GM12872 (cell line): ENCODE results near the gene ATP5IF1.
A peak's percentile ranks its signal among the peaks of the same experiment; 100 is the strongest.

Source experiments
- CTCF ChIP-seq: IDR thresholded peaks from 3 replicates; pipeline ENCODE4 v1.5.1; 2011; ENCODE audit warnings: low read depth, mild to moderate bottlenecking, low read length, moderate library complexity; ENCODE audit not compliant: insufficient read depth

Gene ATP5IF1

GRCh38 chr1:28248273-28249012, 12.5 kb downstream of the ATP5IF1 start:
- peak; percentile 96 for TF ChIP-seq CTCF

GRCh38 chr1:28249013-28249865, 13.3 kb downstream of the ATP5IF1 start:
- no peak for TF ChIP-seq CTCF

GRCh38 chr1:28249866-28250295, 14.0 kb downstream of the ATP5IF1 start:
- no peak for TF ChIP-seq CTCF

GRCh38 chr1:28256197-28256827, 20.4 kb downstream of the ATP5IF1 start:
- TF ChIP-seq CTCF, result no peak

- TF ChIP-seq CTCF, result no peak
Observed at GRCh38 chr1:28257736-28258135, 21.8 kb downstream of the ATP5IF1 start.

GRCh38 chr1:28258628-28259251, 22.8 kb downstream of the ATP5IF1 start:
- TF ChIP-seq CTCF, result no peak
